Stimulated activated CD4-positive, alpha-beta T cell treated with anti-CD3 and anti-CD28 coated beads, Interleukin-4, amount 100 ng/mL, for 4 hours (primary cell): ENCODE results near the gene GLT6D1.
"Not testable (repeated sequence)": the region's sequence is repeated elsewhere in the genome, so short reads cannot be mapped to it uniquely, and the experiment has no call there.

Experiments used
- DNase-seq, 2 experiments: peaks; one replicate each; pipeline ENCODE4 v3.0.0-alpha.2; 2020

The GLT6D1 gene, protein sequence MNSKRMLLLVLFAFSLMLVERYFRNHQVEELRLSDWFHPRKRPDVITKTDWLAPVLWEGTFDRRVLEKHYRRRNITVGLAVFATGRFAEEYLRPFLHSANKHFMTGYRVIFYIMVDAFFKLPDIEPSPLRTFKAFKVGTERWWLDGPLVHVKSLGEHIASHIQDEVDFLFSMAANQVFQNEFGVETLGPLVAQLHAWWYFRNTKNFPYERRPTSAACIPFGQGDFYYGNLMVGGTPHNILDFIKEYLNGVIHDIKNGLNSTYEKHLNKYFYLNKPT

DNA sequence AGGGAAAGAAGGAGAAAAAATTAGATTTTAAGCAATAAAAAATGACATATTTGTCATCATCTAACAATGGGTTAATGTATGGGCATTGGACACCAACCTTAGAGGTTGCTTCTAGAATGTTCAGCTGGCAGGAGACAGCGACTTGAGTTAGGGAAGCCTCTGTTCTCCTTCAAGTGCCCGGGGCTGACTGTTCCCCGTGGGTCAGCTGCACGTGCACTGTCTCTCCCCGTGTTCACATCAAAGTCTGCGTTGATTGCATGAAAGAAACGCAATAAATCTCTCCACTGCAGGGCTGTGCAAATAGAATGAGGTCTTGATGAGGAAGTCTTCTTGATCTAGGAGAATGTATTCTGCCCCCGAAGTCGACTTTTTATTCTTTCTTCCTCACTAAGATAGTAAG is at the start of gene GLT6D1:
Gene GLT6D1 (minus strand): TSS at position 345 of the 400 bp plus-strand sequence. CDS start 353 bp downstream, outside the sequence.
- no peak for DNase-seq

DNA sequence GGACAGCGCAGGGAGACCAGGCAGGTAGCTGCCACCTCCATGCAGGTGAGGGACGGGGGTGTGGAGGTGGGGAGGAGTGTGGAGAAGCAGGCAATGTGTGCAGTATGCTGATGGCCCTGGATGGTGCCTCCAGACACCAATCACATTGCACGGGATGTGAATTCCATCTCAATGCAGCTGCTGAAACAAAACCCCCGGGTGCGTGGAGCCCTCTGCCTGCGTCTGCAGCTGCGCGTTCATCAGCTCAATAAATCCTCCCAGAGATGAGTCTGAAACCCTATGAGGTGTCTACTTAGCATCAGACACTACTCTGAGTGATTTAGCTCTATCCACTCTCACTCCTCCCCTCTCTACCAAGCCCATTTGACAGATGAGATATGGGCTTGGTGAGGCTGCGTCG is 49.7 kb upstream of the GLT6D1 start:
- DNase-seq, result no peak

DNA sequence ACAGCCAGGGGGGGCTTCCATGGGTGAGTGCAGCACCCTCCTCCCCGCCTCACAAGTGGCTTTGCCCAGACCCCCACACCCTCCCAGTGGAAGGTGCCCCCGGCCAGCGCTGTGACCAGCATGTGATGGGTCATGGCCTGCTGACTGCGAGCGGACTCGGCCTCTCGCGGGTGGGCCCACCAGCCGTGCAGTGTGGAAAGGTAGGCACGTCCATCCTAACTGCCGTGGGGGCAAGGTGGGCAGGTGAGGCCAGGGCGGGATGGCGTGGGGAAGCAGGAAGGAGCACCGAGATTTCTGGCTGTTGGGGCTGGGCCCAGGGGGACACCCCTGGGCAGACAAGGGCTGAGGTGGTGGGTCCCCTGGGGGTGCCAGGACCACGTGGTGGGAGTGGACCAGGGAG is 47.9 kb upstream of the GLT6D1 start:
- no peak for DNase-seq

DNA sequence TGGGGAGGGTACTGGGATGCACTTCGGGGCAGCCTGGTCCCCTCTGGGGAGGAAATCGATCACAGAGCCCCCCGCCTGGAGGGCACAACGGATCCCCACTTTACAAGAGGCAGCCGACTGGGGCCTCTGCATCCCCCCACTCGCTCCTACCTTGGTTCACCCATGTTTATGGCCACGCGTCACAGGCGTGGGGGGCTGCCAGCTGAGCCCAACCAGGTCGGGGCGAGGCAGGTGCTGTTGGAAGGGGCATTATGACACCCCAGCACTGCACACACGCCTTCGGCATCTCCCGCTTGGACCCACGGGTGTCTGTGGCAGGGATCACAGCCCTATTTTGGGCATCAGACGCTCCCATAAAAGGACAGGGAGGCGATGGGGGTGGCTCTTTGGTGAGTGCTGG is 45.4 kb upstream of the GLT6D1 start:
- no peak for DNase-seq

DNA sequence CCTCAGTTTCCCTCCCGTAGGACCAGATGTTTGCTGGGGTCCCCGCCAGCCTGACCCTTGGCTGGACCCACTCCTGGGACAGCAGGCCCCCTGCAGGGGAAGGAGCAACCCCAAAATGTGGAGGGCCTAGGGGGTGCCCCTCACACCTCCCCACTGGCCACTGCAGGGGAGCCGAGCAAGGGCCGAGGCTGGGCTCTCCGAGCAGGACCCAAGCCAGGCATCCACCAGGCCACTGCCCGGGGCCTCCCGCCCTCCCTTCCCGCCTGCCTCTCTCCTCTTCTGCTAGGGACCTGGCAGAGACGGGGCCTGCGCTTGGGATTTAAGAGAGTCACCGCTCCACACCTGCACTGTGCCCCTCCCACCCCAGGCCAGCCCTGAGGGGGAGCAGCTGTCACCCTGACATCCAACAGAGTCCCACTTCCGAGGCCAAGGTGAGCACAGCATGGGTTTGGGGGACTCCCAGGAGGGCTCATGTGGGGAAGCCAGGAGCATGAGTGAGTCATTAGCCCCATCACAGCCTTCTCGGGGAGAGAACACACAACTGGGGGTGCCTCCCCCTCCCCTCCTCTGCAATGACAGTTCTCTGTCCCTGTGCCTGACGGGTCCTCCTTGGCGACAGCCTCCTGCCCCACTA is 44.2 kb upstream of the GLT6D1 start:
- no peak for DNase-seq

DNA sequence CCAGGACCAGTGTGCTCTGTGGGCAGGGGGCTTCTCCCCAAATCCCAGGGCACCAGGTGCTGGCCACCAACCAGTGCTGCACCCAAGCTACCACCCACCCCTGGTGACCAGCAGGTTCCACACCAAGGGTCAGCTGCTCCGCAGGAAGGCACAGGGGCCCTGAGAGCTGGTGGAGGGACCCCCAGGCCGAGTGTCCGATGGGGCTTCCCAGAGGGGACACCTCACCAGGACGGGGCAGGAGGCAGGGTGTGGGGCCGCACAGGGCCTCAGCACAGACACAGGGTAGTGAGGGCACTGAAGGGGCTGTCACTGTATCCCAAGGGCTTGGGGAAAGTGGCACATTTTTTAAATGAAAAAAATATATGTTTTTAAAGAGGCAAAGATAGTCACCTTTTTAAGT is 41.8 kb upstream of the GLT6D1 start:
- DNase-seq, result no peak

DNA sequence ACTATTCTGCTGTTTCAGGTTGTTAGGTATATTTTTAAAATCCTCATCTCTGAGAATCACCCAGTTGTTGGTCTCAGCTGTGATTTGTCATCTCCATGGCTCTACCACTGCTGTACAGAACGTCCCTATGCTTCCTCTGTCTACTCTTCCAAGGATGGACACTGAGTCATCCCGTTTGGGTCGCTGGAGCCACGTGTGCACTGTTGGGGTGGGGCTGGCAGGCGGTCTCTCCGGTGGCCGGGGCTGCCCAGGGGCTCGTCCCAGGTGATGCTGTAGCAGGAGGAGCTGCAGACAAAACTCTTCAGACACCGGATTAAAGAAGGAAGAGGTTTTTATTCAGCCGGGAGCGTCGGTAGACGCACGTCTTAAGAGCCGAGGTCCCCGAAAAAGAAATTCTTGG is 40.7 kb upstream of the GLT6D1 start:
- DNase-seq, result no peak

DNA sequence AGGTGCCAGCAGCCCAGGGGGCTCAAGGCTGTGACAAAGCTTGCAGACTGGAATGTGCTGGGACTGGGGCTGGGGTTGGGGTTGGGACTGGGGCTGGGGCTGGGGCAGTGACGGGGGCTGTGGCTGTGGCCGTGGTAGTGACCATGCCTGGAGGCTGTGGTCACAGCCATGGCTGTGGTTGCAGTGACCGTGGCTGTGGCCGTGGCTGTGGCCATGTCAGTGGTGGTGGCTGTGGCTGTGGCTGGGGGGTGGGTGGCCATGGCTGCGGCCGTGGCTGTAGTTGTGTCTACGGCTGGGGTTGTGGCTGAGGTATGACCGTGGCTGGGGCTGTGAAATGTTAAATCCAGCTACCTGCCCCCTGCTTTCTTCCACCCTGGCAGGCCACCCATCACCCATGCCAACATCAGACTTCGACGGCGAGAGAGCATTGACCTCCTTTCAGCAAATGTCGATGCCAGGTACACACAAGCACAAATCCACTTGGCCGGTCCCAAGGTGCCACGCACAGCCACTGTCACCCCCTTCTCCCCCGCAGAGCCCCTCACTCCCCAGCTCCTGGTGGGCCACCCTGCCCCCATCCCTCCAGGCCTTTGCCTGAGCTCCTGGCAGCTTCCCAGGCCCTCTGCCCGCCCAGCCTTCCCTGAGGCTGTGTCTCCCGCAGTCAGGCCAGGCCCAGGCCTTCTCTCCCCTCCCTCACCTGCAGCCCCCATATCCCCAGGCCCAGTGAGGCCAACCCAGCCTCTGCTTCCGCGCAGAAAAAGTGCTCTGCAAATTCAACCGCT is 39.1 kb upstream of the GLT6D1 start:
- no peak for DNase-seq

DNA sequence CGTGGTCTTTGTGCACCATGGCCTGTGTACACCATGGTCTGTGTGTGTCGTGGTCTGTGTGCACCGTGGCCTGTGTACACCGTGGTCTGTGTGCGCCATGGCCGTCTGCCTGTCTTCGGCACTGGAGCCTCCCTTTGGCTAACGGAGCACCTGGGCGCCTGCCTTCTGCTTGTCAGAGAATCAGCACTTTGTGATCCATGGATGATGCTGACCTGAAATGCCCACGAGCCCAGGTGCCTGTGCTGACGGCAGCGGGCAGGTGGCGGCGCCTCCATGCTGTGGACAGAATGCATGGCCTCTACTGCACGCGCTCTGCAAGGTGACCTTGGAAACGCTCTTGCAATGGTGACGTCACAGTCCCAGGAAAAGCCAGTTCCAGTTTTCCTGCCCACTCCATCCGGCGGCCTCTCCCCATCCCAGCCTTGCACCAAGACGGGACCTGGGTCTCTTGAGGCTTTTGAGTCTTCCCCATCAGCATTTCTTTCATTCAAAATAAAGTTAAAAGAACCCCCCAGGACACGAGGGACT is 38.4 kb upstream of the GLT6D1 start:
- DNase-seq, result no peak

DNA sequence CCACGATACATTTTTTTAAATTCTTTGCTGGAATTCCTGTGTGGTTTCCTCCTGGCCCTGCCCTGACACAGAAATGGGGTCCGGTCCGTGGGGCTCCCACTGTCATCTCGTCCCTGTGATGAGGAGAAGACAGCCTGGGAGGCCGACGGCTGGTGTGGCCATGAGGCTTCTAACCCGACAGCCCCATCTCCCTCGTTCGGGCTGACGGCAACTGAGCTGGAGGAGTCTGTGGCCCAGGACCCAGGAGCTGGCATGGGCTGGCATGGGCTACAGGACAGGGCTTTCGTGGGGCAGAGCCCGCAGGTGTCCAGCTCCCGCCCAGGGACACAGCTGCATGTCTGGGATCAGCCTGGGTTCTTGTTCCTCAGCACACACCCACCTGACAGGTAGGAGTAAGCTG is 37.6 kb upstream of the GLT6D1 start:
- no peak for DNase-seq

DNA sequence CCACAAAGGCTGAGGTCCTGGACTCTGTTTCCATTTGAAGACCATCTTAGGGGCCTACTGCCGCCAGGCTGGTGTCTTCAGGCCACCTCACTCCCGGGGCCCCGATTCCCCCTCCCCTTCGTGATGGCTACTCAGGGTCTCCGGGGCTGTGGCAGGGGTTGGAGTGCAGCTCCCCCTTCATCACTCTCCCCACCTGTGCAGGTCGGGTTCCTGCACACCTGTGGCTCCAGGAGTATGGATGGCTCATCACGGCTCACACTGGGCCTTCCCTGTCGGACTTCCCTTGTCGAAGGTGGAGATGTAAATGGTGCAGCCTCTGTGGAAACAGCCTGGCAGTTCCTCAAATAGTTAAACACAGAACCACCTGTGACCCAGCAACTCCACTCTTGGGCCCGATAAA is 35.6 kb upstream of the GLT6D1 start:
- no peak for DNase-seq

DNA sequence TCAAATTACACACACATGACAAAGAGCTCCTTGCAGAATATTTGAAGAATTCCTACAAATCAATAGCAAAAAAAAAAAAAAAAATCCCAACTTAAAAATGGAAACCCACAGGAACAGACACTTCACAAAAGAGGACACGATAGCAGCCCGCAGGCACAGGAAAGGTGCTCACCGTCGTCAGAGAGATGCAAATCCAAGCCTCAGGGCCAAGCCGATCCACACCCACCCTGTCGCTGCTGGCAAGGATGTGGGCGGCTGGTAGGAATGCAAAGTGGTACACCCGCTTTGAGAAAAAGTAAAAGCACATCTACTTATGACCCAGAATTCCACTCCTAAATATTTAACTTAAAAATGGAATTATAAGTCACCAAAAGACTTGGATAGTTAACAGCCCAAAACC is 34.6 kb upstream of the GLT6D1 start:
- DNase-seq, result no peak

DNA sequence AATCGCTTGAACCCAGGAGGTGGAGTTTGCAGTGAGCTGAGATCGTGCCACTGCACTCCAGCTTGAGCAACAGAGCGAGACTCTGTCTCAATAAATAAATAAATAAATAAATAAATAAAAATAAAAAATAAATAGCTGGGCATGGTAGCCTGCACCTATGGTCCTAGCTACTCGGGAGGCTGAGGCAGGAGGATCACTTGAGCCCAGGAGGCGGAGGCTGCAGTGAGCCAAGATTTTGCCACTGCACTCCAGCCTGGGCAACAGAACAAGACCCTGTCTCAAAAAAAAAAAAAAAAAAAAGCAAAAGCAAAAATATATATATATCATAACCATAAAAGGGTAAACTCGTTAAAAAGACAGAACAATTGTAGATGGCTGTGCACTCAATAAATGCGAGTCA is 33.4 kb upstream of the GLT6D1 start:
- DNase-seq, result not testable (repeated sequence)

DNA sequence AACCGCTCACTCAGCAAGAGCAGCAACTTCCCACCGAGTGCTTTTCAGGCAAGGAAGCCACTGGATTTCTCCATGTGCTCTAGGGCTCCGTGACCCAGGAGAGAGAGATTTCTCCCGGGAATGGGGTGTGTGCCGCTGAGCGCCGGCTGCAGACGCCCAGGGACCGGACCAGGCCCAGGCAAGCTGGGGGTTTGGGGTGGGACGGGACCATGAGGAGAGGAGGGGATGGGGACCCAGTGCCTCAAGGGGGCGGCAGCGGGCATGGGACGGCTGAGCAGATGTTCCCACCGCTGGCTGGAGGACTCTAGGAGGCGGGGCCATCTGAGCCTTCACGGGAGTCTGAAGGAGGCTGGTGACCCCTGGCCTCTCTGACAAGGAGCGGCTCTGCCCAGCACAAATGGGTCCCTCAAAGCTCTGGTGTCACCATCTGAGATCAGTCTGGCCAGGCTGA is 32.3 kb upstream of the GLT6D1 start:
- DNase-seq, result no peak

DNA sequence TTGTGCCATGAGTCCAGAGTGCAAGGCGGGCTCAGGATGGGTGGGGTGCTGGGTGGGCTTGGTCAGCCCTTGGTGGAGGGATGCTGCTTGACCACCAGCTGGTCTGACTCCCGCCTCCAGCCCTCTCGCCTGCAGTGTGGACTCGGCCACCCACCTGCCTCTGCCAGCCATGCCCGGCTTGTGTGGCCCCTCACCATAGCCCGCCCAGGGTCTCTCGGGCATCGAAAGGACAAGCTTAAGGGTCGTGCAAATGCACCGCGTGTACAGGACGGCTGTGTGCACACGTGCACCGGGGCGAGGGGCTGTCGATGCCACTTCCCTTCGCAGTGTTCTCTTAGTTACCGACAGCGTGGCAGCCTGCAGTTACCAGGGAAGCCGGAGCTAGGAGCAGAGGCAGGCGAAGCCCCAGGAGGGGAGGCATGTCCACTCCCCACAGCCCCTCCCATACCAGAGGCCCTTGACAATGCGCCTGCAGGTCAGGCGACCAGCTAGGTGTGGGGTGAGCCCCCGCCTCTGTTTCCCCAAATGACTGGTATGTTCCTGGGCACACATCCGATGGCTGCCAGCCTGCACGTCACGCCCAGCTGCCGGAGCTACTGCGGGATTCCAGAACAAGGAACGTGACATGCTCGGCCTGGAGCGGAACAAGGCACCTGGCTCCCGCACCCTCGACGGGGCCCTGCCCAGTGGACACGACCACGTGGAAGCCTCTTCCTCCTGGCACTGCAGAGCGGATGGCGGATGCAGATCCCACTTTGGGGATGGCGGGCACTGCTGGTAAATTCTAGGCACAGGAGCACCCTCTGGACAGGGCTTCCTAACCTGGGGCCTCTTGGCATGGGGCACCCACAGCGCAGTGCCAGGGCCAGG is 31.6 kb upstream of the GLT6D1 start:
- no peak for DNase-seq

DNA sequence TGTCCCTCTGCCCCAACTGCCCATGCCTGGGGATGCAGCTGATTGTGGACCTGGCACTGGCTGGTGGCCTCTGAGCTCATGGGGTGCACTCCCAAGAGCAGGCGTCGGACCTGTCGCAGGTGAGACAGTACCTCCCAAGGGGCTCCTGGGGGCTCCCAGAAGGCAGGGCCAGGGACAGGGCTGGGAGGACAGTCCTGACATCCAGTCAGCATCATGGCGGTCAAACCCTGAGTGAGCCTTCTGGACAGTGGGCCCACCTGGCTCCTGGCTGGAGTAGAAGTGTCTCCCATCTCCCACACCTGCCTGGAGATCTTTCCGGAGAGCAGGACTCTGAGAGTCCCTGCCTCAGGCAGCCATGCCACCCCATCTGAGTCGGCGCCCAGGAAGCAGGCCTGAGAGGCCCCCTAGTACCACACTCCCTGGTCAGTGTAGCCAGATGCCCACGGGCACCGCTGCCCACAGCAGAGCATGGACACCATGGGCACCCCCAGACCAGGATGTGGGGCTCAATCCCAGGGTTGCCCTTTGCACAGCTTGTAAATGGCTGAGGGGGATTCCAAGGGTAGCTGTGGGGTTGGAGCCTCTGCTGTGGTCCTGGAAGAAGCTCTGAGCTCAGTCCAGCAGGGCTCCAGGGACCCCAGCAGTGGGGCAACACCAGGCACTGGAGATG is 30.4 kb upstream of the GLT6D1 start:
- no peak for DNase-seq

DNA sequence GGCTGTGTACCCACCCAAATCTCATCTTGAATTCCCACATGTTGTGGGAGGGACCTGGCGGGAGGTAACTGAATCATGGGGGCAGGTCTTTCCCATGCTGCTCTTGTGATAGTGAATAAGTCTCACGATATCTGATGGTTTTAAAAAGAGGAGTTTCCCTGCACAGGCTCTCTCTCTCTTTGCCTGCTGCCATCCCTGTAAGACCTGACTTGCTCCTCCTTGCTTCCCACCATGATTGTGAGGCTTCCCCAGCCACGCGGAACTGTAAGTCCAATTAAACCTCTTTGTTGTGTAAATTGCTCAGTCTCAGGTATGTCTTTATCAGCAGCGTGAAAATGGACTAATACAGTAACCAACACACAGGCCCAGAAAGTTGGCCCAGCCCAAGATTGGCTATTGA is 29.7 kb upstream of the GLT6D1 start:
- DNase-seq, result not testable (repeated sequence)

DNA sequence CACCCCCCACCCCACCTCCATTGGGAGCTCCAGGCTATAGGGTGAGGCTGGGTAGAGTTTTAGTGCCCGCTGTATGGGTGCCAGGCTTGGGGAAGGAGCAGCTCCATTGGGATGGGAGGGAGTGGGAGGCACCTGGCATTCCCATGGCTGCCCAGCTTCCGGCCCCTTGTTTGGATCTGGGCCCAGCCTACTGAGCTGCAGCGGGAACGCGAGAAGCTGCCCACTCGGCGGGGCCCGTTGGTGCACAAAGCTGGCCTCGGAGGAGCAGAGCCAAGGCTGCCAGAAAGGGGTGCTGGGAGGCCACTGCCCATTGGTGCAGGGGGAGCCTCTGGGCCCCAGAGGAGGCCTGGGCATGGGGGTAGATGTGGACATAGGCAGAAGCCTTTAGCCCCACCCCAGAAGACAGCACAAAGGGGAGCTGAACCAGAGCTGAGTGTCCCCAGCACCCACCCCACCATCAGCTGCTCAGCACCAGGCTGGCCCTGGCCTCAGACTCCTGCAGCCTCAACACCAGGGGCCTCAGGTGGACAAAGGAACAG is 28.2 kb upstream of the GLT6D1 start:
- no peak for DNase-seq

DNA sequence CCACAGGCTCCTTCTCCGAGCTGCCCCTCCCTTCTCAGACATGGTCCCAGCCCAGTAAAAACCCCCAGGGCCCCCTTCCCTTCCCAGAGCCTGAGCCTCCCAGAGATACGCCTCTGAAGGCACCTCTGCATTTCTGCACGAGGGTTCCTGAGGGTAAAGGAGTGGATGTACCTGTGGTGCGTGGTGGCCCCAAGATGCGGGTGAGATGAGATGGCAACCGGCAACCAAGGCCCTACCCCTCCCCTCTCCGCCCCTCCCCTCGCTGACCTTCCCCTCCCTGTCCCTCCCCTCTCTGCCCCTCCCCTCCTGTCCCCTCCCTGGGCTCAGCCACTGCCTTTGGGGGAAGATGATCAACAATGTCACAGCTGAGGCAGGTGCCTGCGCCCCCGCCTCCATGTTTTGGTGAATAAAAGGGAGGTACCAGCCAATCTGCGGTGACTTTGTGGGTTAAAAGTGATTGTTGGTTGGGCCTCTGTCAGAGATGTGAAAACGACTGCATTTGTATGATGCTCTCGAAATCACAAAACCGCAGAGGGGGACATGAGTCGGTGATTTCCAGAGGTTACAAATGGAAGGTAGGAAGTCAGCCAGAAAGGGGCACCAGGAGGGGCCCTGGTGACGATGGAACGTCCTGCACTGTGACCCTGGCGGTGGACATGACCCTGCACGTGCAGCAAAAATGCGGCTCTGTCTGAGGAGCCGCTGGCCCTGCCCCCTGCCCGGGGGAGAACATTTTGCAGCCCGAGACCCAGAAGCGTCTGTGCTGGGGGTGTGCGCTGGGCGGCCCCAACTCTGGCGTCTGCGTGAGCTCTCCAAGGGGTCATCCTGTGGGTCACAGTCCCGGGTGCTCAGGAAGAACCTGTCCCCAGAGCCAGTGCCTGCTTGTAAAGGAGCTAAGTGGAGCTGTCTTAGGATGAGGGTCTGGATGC is 27.5 kb upstream of the GLT6D1 start:
- no peak for DNase-seq

DNA sequence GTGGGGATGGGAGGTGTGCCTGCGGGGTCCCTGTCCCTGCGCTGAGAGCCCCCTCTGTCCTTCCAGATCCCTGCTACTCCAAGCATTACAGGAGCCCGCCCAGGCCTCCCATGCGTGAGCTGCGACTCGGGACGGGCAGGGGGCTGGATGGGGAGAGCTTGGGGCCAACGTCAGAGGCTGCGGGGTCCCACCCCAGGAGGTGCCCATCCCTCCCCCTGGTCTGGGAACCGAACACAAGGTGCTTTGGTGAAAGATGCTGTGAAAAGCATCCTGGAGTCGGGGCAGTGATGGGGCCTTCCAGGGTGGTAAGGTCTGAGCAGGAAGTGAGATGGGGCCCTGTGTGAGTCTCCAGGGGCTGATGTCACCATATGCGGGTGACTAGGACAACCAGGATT is 26.5 kb upstream of the GLT6D1 start:
- no peak for DNase-seq
